WERI-Rb-1 (cell line): Measurements from ENCODE around the gene WWOX.

ENCODE experiments used
- DNase-seq: peaks from one replicate; pipeline ENCODE4 v3.0.0-alpha.2; 2020
- H3K27ac ChIP-seq: fragments of 250-450 bp; sonication (Bioruptor Pico); 2 replicates; pipeline ENCODE4 v1.5.1; 2020; ENCODE audit warnings: mild to moderate bottlenecking, moderate library complexity
- H3K27me3 ChIP-seq: fragments of 250-450 bp; sonication (Bioruptor Pico); 2 replicates; pipeline ENCODE4 v1.5.1; 2021; ENCODE audit warnings: mild to moderate bottlenecking, low read depth, moderate library complexity; ENCODE audit not compliant: insufficient read depth, severe bottlenecking
- H3K36me3 ChIP-seq: fragments of 250-450 bp; sonication (Bioruptor Pico); 2 replicates; pipeline ENCODE4 v1.5.1; 2020; ENCODE audit warnings: mild to moderate bottlenecking, moderate library complexity
- H3K4me3 ChIP-seq: 2 replicates; pipeline ENCODE4 v1.5.1; 2011; ENCODE audit warnings: low read depth, mild to moderate bottlenecking, control low read depth, low read length
- H3K9me3 ChIP-seq: fragments of 250-450 bp; sonication (Bioruptor Pico); 2 replicates; pipeline ENCODE4 v1.5.1; 2021; ENCODE audit warnings: mild to moderate bottlenecking, moderate library complexity; ENCODE audit not compliant: severe bottlenecking
- TF ChIP-seq, protein P1 (sequence below): IDR thresholded peaks from 2 replicates; pipeline ENCODE4 v1.5.1; 2011; ENCODE audit warnings: low read depth, mild to moderate bottlenecking, control low read depth, inconsistent platforms, low read length

The WWOX gene

DNA sequence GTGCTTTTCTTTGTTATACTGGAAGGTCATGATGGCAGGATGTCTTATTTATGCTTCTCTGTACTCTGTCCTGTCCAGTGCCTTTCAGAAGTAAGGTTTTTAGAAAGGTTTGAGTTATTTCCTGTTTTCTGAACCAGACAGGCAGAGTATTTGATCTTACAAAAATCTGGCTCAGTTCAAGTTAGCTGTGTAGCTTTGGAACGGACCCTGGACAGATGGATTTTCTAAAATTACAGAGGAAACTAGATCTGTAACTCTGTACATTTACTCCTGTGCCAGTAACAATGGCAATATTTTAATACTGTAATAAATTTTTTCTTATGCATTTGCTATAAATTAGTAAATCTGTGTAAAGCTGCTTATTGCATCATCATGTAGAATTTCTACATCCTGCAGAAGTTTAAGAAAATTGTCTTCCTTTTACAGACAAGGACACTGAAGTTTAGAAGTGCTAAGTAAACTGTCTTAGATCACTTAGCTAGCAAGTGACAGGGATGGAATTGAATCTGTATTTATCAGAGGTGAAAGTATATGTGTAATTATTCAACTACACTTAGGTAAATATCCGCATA lies 347.6 kb downstream of the WWOX start:
- Histone ChIP-seq H3K9me3 (no peaks in the 10 kb centered on the region), H3K27ac (no peak overlapping the region), H3K36me3 (no peaks in the 10 kb centered on the region), H3K4me3 (no peak overlapping the region), H3K27me3 (no peaks in the 10 kb centered on the region)
- no peak for DNase-seq
- TF ChIP-seq, protein P1, sequence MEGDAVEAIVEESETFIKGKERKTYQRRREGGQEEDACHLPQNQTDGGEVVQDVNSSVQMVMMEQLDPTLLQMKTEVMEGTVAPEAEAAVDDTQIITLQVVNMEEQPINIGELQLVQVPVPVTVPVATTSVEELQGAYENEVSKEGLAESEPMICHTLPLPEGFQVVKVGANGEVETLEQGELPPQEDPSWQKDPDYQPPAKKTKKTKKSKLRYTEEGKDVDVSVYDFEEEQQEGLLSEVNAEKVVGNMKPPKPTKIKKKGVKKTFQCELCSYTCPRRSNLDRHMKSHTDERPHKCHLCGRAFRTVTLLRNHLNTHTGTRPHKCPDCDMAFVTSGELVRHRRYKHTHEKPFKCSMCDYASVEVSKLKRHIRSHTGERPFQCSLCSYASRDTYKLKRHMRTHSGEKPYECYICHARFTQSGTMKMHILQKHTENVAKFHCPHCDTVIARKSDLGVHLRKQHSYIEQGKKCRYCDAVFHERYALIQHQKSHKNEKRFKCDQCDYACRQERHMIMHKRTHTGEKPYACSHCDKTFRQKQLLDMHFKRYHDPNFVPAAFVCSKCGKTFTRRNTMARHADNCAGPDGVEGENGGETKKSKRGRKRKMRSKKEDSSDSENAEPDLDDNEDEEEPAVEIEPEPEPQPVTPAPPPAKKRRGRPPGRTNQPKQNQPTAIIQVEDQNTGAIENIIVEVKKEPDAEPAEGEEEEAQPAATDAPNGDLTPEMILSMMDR, result no peak

DNA sequence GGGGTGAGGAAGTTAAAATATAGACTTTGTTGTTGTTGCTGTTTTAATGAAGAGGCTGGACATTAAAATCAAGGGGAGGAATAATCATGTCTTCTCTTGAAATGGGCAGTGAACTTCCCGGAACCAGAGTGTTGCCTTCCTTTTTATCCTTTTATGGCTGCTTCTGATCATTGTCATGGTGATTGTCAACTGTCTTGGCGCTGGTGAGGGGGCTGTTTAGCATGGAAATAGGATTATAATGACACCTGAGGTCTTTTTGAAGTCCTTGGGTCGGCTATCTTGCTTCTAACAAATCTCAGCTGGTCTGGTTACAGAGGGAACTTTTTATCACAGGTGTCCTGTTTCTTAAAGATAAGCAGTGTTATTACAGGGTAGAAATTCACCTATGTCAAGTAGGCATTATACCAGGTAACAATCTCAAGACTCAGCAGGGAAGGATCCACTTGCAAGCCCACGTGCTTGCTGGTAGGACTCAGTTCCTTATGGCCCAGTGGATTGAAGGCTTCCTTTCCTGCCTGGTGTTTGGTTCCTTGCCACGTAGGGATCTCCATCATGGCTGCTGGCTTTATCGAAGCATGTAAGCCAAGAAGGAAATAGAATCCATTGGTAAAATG lies 349.3 kb downstream of the WWOX start:
- TF ChIP-seq, protein P1, result no peak
- Histone ChIP-seq H3K36me3 (no peaks in the 10 kb centered on the region), H3K4me3 (no peak overlapping the region), H3K9me3 (no peaks in the 10 kb centered on the region), H3K27ac (no peak overlapping the region), H3K27me3 (no peaks in the 10 kb centered on the region)
- no peak for DNase-seq

DNA sequence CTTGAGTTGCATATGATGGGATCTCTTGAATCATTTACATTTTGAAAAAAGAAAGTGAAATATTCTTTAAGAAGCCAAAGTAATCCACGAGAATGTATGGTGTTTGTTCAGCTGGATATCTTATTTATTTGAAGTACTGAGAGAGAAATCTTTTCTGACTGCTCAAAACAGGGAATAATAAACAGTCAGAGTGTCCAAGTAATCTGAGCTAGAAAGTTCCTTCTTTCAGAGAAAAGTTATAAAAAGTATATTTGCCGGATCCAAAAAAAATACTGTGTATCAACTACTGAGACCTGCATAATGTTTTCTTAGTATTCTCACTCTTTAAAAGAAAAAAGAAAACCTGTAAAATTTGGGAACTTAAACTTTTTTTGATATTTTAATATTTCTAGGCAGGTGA lies 350.8 kb downstream of the WWOX start:
- no peaks in the 10 kb centered on the region for H3K27me3 ChIP-seq
- no peak overlapping the region for H3K27ac ChIP-seq
- H3K36me3 ChIP-seq, result no peaks in the 10 kb centered on the region

DNA sequence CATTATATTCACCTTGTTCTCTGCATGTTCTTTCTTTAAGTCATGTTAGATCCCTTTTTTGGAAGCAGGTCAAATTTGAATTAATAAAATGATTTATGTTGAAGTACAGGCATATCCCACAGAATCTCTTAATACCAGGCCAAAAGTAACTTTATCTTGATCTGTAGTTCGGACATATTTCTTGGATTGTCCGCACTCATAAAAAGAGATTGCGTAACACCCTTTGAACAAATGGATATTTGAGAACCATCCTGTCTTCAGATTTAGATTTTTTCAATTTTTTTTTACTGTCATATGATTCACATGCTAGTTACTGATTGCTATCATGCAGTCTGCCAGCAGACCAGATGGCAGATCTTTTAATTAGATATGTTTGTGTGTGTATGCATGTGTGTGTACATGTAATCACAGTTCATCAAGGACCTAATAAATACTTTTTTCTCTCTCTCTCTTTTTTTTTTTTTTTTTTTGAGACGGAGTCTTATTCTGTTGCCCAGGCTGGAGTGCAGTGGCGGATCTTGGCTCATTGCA lies 352.6 kb downstream of the WWOX start:
- Histone ChIP-seq H3K36me3 (no peaks in the 10 kb centered on the region), H3K4me3 (no peak overlapping the region), H3K27ac (no peak overlapping the region), H3K9me3 (no peaks in the 10 kb centered on the region), H3K27me3 (no peaks in the 10 kb centered on the region)
- TF ChIP-seq, protein P1, result no peak
- no peak for DNase-seq

More for the DNA sequence above, 350.8 kb downstream of the WWOX start:
- TF ChIP-seq, protein P1, result no peak
- DNase-seq, result no peak
- Histone ChIP-seq H3K9me3 (no peaks in the 10 kb centered on the region), H3K4me3 (no peak overlapping the region)

DNA sequence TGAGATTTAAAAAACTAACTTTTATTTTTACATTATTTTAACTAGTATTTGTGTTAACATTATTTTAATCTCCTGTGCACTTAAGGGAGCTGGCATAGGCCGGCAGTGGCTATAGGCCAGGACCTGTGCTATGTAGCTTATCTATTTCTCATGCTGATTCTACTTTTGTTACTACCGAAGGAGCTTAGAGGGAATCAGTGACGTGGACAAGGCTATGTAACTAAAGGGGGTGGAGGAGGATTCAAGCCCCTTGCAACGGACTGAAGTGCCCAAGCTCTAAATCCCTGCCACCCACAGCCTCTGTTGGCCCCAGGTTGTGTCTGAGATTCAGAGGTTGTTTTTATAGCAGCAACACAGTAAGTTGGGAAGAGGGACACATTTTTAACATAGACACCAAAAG lies 356.4 kb downstream of the WWOX start:
- no peak for DNase-seq
- Histone ChIP-seq H3K36me3 (no peaks in the 10 kb centered on the region), H3K27ac (no peak overlapping the region), H3K9me3 (no peaks in the 10 kb centered on the region), H3K4me3 (no peak overlapping the region), H3K27me3 (no peaks in the 10 kb centered on the region)
- TF ChIP-seq, protein P1, result no peak
